Type B pancreatic cell (in vitro differentiated cells): ENCODE data around the gene LMAN2. TPM values are rescaled to one million over a fixed set of nuclear protein-coding genes. Genes with fewer than 3 reads are reported as not detected.
A peak's percentile ranks its signal among the peaks of the same experiment; 100 is the strongest.

Experiments used
- DNase-seq: peaks from one replicate; pipeline ENCODE4 v3.0.0; 2021; ENCODE audit warnings: mixed read lengths; ENCODE audit not compliant: unreplicated experiment; ENCODE audit errors: extremely low spot score
- H3K27ac Mint-ChIP-seq: 2 replicates; pipeline ENCODE4 v1.8.0; 2021; ENCODE audit warnings: mild to moderate bottlenecking, mixed read lengths
- H3K27me3 Mint-ChIP-seq: 2 replicates; pipeline ENCODE4 v1.8.0; 2021; ENCODE audit warnings: mixed read lengths
- H3K36me3 Mint-ChIP-seq: 2 replicates; pipeline ENCODE4 v1.8.0; 2021; ENCODE audit warnings: mixed read lengths
- H3K4me1 Mint-ChIP-seq: one replicate; pipeline ENCODE4 v1.8.0; 2021; ENCODE audit warnings: mixed read lengths; ENCODE audit not compliant: unreplicated experiment
- H3K4me3 Mint-ChIP-seq: 2 replicates; pipeline ENCODE4 v1.8.0; 2021; ENCODE audit warnings: mild to moderate bottlenecking, mixed read lengths
- H3K9me3 Mint-ChIP-seq: 2 replicates; pipeline ENCODE4 v1.8.0; 2021; ENCODE audit warnings: mixed read lengths
- total RNA-seq: library from RNA; stranded (reverse); gene quantifications from 2 replicates; pipeline ENCODE4 v1.2.1, GENCODE V29; 2021; ENCODE audit warnings: low replicate concordance
- TF ChIP-seq, protein P1 (sequence below): fragments of 200-600 bp; sonication (generic); conservative IDR thresholded peaks from 2 replicates; pipeline ENCODE4 v1.5.0; 2021; ENCODE audit warnings: antibody characterized with exemption, mild to moderate bottlenecking

LMAN2 gene
- total RNA-seq, 1 donor from 2014 or later = 102 TPM

DNA sequence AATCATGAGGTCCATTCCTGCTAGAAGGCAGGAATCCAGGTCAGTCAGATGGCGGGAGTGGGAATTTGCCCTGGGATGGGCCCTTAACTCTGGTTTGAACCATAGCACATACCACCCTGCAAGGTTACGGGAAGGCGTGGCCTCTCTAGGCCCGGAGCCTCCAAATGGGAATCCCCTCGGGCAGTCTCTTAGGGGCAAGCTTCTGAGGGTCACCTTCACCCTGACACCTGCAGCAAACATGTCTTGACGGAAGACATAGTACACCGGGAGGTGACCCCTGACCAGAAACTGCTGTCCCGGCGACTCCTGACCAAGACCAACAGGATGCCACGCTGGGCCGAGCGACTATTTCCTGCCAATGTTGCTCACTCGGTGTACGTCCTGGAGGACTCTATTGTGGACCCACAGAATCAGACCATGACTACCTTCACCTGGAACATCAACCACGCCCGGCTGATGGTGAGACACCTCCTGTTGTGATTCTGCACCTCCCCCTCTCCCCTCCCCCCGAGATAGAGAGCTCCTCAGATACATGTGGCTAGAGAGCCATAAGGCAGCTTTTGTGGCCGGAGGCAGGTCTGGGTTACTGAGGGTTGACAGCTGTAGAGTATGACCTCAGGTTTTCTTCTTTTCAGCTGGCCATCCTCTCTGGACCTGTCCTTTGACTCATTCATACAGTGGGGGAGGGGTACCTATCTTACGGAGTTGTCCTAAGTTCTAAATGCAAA, 46.9 kb downstream of the LMAN2 start:
- H3K4me3 Mint-ChIP-seq = peak overlapping the region; percentile 96
- TF ChIP-seq, protein P1, sequence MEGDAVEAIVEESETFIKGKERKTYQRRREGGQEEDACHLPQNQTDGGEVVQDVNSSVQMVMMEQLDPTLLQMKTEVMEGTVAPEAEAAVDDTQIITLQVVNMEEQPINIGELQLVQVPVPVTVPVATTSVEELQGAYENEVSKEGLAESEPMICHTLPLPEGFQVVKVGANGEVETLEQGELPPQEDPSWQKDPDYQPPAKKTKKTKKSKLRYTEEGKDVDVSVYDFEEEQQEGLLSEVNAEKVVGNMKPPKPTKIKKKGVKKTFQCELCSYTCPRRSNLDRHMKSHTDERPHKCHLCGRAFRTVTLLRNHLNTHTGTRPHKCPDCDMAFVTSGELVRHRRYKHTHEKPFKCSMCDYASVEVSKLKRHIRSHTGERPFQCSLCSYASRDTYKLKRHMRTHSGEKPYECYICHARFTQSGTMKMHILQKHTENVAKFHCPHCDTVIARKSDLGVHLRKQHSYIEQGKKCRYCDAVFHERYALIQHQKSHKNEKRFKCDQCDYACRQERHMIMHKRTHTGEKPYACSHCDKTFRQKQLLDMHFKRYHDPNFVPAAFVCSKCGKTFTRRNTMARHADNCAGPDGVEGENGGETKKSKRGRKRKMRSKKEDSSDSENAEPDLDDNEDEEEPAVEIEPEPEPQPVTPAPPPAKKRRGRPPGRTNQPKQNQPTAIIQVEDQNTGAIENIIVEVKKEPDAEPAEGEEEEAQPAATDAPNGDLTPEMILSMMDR = no peak
- peaks cover 16% of the 10 kb centered on the region for H3K36me3 Mint-ChIP-seq
- H3K27ac Mint-ChIP-seq = peak overlapping the region; percentile 100
- H3K27me3 Mint-ChIP-seq = no peaks in the 10 kb centered on the region
- H3K4me1 Mint-ChIP-seq = peaks cover 50% of the 10 kb centered on the region
- no peak for DNase-seq
- H3K9me3 Mint-ChIP-seq = no peaks in the 10 kb centered on the region

DNA sequence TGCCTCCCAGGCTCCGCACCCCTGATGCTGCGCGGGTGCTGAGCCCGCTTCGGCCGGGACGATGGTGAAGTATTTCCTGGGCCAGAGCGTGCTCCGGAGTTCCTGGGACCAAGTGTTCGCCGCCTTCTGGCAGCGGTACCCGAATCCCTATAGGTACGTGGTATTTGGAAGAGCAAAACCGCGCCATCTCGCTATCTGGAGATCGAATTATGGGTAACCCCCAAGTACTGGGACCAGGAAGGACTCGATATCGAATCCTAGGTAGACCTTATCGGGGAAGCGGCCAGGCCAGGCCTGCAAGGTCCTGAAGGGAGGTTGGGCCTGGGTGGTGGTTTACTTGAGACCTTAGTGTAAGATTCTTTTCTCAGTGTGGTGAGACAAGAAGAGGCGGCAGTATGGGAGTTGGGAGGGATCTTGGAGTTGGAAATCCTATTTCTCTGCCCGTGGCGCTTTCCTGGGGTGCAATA, 47.5 kb downstream of the LMAN2 start:
- Mint-ChIP-seq H3K27me3 (no peaks in the 10 kb centered on the region), H3K4me1 (peaks cover 55% of the 10 kb centered on the region)

DNA sequence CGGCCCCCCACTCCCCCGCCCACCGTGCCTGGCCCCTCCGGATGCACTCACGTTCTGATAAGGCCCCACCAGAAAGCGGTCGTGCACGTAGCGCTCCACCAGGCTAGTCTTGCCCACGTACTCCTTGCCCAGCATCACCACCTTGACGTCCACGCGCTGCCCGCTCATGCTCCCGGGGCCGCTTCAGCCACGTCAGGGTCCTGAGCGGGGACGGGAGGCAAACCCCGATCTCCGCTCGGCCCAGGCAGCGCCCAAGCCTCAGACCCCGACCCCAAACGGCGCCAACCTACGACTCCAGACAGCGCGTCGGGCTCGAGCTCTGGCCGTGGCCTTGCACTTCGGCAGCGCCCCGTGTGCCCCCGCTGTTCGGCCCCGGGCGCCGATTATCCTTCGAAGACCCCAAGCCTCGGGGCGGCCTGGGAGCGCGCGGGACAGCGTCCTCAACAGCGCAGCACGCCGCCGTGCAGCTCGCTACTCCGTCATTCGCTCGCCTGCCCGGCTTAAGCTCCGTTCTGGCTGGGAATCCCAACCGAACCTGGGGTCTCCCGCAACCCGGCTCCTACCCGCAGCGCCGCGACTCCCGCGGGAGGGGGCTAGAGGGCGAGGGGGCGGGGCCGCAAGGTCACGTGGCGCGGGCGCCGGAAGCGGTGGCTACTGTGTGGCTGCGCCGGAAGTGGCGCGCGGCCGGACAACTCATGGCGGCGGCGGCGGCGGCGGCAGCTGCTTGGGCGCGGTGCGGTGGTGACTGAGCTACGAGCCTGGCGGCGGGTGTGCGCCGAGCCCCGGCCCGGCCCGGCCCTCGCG, 48.1 kb downstream of the LMAN2 start, which contains the start of the genes PRELID1 and RAB24:
PRELID1 (plus strand) TSS at position 679 of the 804 bp plus-strand sequence. CDS start 187 bp downstream, outside the sequence.
RAB24 (minus strand) TSS at position 599 of the 804 bp plus-strand sequence; CDS start at position 168, 431 bp downstream.
- H3K4me1 Mint-ChIP-seq = peaks cover 61% of the 10 kb centered on the region
- TF ChIP-seq, protein P1 = peak; percentile 37
- peak within 1 kb of the TSS; percentile 100 for H3K27ac Mint-ChIP-seq
- H3K36me3 Mint-ChIP-seq = peaks cover 16% of the 10 kb centered on the region
- DNase-seq = peak; percentile 95
- H3K4me3 Mint-ChIP-seq = peak within 1 kb of the TSS; percentile 96
- no peaks in the 10 kb centered on the region for H3K27me3 Mint-ChIP-seq
- H3K9me3 Mint-ChIP-seq = no peaks in the 10 kb centered on the region

More for the DNA sequence above, 47.5 kb downstream of the LMAN2 start:
- Mint-ChIP-seq H3K9me3 (no peaks in the 10 kb centered on the region), H3K27ac (peak overlapping the region; percentile 100), H3K4me3 (peak overlapping the region; percentile 96), H3K36me3 (peaks cover 16% of the 10 kb centered on the region)
- TF ChIP-seq, protein P1 = no peak
- no peak for DNase-seq

DNA sequence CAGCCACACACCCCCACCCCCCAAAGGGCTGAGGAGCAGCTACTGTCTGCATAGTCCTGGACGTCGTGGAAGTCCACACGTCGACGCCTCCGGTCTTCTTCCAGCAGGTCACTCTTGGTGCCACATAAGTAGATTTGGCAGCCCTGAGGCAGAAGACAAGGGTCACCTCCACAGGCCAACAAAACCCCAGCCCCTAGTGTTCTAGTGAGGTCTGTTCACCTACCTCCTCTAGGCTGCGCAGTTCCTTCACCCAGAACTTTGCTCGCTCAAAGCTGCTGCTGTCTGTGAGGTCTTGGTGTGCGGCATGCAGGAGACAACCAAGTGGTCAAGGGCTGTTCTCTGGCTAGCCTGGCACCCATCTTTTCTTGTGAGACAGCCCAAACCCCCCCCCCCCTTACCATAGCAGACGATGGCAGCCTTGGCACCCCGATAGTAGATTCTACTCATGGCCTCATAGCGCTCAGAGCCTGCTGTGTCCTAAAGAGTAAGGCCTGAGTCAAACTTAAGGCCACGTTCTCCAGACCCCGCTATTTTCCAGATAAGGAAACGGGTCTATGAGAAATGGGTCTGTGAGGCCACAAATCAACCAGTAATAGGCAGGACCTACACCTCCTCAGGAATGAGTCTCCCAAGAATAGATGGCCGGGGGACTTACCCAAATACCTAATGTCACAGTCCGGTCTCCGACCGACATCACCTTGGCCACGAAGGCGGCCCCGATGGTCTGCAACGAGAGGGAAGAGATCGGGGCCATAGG, 48.9 kb downstream of the LMAN2 start:
- H3K27me3 Mint-ChIP-seq = no peaks in the 10 kb centered on the region
- H3K9me3 Mint-ChIP-seq = no peaks in the 10 kb centered on the region
- H3K4me3 Mint-ChIP-seq = peak overlapping the region; percentile 96
- peak overlapping the region; percentile 100 for H3K27ac Mint-ChIP-seq
- peaks cover 16% of the 10 kb centered on the region for H3K36me3 Mint-ChIP-seq
- H3K4me1 Mint-ChIP-seq = peaks cover 68% of the 10 kb centered on the region
- TF ChIP-seq, protein P1 = peak; percentile 26
- DNase-seq = no peak
